Sciatic nerve (tissue), 2 donors: ENCODE measurements around the gene TBC1D5. TPM values are rescaled to one million over a fixed set of nuclear protein-coding genes. Genes with fewer than 3 reads are reported as not detected.
A peak's percentile ranks its signal among the peaks of the same experiment; 100 is the strongest.
"Not testable (repeated sequence)": the region's sequence is repeated elsewhere in the genome, so short reads cannot be mapped to it uniquely, and the experiment has no call there.

Experiments
- ATAC-seq: fragments of 200-7000 bp; cut with Tn5 transposase; one replicate; pipeline ENCODE4 v1.9.1; 2020; ENCODE audit warnings: mild to moderate bottlenecking, moderate library complexity
- DNase-seq: peaks from one replicate; pipeline ENCODE4 v3.0.0-alpha.2; 2020; ENCODE audit warnings: low spot score
- intact Hi-C: fragments of 100-400 bp; cut with DNase I; formaldehyde crosslinking; loops from one replicate; pipeline ENCODE4 v1.14.2; 2022
- total RNA-seq: library from RNA; stranded (reverse); fragmentation: NEBNext Ultra II Directional; extraction: Animal tissue kit (Norgen Biotek cat#: 25700); gene quantifications from one replicate; pipeline ENCODE4 v1.2.1, GENCODE V29; 2021
- donor health status: DM: no; HTN: no; CAD: no.
- donor health status: DM: no; HTN: no; CAD: no.

Gene TBC1D5
- total RNA-seq, 1 donor from 2014 or later: 82.6 TPM

DNA sequence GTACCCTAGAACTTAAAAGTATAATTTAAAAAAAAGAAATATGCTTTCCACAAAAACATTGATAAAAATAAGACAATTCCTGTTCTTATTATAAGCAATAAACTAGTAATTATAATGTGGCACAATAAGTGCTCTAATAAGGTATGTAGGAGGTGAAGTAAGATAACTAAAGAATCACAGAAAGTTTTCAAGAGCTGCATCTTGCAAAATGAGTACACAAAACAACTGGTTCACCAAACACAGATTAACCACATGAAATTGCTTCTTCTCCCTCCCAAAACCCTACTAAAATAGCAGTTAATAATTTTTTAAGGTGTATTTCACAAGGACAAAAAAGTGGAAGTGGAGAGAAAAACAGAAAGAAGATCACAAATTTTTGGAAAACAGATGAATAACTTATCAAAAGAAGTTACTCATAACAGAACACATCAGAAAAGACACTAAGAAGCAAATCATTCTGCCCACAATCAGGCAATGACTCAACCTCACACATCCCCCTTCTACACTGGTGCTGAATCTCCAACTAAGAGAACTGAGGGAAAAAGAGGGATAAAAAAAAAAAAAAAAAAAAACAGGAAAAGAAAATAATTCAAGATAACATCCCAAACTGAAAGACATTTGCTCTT, 64.2 kb downstream of the TBC1D5 start:
- ATAC-seq: no peak
- intact Hi-C loops: no loop called here
- no peak for DNase-seq

DNA sequence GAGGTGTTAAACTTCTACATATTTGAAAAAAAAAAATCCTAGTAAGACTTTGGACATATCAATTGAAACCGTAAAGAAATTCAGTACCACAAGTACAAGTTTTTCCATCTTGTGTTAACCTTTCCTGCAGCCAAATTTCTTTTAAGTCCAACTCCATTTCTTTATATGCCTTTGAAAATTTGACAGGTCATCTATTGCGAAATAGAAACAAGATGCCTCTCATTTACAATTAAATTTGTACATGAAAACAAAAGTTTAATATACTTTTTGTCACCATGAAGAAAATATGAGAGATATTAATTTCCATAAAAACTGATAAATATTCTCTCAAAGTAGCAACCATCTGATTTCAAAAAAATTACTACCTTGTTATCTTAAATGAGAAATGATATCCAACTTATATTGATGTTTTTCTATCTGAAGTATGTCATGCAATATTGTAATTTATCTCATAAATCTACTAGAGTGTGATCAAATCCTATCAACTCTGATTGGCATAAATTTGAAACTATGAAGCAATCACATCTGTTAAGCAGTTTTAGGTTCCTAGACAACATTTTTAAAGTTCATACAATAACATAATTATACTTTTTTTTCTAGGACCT, 68.2 kb downstream of the TBC1D5 start:
- ATAC-seq: no peak
- no peak for DNase-seq
- intact Hi-C loops: no loop called here

DNA sequence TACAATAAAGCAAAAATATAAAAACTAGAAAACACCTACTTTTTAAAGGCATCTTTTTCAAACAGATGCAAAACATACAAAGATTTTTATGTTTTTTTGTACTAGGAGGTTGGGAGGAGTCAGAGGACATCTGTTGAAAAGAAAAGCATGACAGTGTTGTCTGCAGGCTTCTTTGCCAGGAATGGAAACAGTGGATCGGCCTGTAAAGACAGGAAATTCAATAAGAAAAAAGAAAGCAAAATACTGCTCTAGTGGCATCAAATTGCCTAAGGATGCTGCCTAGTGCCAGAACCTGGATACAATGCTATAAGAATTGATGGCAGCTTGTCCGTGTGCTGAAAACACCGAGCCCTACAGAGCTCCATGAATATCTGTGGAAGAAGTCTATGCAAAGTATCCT, 69.9 kb downstream of the TBC1D5 start:
- DNase-seq (no peak), ATAC-seq (no peak)
- intact Hi-C loops: no loop called here

DNA sequence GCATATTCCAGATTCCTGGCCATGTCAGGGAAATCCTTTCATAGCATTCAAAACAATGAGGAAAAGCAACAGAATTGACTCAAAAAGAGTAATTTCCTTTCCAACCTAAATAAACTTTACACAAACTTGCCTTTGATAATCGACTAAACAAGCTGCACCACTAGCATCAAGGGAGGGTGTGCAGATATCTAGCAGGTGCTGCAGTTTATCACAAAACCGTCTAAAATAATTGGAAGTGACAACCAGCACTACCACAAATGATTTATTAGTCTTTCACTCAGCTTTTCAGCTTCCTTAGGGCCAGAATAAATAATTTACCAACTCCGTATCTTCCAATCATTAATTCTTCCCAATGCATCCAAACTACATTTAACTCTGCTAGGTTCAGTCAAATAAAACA, 71.7 kb downstream of the TBC1D5 start:
- DNase-seq (no peak), ATAC-seq (no peak)
- intact Hi-C loops: no loop called here

DNA sequence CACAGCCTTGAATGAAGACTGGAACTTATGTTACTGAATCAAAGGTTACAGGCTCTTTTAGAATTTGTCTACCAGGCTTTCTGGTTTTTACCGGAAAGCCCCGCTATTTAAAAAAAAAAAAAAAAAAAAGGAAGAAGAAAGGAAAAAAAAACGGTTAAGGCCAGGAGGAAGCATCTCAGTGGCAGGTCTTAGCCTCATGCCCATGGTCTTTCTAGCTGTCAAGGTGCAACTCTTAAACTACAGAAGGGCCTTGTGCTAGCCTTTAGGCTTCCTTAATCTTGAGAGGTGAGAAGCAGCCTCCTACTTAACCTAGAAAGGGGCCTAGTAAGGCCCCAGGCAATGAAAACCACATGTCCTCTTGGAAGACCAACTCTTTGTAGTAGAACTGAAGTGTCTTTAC, 77.5 kb downstream of the TBC1D5 start:
- DNase-seq (no peak), ATAC-seq (no peak)

DNA sequence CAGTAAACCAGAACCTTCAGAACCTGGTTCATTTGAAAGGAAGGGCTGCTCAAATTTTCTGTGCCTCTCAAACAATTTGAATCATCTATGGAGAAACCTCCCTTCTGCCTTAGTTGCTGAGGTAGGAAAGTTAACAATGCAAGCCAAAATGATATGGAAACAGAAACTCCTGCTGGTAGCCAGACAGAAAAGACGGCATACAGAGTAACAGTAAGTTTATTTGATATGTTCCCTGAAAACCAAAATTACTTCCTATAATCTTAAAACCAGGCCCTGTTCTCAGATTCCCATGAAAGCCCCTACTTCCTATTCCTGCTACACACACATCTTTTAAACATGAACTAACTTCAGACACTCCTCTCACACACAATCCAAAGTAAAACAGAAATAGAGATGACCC, 86.2 kb downstream of the TBC1D5 start:
- ATAC-seq: no peak
- intact Hi-C loops: no loop called here
- no peak for DNase-seq

More for the DNA sequence above, 77.5 kb downstream of the TBC1D5 start:
- intact Hi-C loops: no loop called here

DNA sequence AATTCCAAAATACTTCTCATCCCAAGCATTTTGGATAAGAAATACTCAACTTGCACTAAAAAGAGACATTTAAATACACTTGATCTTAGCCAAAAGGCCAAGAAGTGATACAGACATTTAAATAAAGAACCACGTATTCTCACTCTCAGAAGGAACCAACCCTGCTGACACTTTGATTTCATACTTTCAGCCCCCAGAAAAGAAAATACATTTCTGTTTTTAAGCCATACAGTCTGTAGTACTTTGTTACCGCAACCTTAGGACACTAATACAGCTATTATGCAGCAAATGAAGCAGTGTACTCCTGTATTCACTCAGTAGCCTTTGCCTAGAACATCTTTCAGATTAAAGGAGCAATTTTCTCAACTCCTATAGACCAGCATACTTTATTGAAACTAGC, 86.7 kb downstream of the TBC1D5 start:
- ATAC-seq (no peak), DNase-seq (no peak)
- intact Hi-C loops: no loop called here

DNA sequence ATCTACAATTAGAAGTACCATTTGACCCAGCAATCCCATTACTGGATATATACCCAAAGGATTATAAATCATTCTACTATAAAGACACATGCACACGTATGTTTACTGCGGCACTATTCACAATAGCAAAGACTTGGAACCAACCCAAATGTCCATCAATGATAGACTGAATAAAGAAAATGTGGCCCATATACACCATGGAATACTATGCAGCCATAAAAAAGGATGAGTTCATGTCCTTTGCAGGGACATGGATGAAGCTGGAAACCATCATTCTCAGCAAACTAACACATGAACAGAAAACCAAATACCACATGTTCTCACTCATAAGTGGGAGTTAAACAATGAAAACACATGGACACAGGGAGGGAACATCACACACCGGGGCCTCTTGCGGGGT, 92.7 kb downstream of the TBC1D5 start:
- DNase-seq, intact Hi-C loops, ATAC-seq: not testable (repeated sequence)

DNA sequence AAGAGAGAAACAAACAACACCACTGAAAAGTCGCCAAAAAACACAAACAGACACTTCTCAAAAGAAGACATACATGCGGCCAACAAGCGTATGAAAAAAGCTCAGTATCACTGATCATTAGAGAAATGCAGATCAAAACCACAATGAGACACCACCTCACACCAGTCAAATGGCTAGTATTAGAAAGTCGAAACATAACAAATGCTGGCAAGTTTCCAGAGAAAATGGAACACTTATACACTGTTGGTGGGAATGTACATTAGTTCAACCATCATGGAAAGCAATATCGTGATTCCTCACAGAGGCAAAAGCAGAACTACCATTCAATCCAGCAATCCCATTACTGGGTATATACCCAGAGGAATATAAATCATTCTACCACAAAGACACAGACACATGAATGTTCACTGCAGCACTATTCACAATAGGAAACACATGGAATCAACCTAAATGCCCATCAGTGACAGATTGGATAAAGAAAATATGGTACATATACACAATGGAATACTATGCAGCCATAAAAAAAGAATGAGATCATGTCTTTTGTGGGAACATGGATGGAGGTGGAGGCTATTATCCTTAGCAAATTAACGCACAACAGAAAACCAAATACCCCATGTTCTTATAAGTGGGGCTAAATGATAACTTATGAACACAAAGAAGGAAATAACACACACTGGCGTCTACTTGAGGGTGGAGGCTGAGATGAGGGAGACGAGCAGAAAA, 93.6 kb downstream of the TBC1D5 start:
- DNase-seq, intact Hi-C loops, ATAC-seq: not testable (repeated sequence)

DNA sequence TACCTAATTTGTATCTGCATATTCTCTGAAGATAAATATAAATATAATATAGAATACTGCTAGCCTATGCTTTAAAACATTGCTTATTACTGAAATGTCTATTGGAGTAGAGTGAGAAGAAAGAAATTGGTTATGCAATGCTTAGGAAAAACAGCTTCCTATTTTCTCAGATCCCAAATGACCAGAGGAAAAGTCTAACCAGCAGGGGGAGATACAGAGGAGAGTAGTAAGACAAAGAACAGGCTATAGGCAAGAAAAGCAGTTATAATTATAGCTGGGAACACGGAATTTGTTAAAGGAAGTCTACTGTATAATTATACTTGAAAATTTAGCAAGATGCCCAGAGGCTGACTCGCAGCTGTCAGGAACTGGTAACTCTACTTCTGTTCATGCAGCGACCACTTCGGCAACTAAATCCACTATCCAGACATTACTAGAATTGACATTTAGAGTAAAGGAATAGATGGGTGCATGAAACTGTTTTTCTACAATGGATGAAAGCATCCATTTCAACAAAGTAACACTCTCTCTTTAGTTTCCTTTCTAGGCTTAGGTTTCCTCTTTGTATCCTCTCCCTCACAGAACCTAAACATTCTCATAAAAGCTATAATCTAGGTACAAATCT, 97.2 kb downstream of the TBC1D5 start:
- DNase-seq (no peak), ATAC-seq (peak; percentile 45)
- intact Hi-C loops: no loop called here

DNA sequence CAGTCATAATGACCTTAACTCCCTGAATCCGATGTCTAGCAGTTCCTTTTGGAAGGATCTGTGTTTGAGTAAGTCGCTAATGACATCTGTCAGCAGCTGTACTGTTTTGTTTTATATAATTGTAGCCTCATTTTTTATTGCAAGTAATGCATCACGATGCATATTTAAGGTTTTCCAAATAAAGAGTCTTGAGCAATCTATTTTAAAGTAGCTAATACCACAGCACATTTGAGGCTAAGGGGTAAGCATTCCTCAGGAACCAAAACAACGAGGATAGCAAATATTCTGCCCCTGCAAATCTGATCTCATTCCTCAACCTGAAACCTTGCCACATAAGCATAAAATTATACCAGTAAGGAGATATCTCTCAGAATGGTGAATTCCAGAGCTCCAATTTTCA, 98.7 kb downstream of the TBC1D5 start:
- DNase-seq: no peak
- no peak for ATAC-seq
- intact Hi-C loops: no loop called here

DNA sequence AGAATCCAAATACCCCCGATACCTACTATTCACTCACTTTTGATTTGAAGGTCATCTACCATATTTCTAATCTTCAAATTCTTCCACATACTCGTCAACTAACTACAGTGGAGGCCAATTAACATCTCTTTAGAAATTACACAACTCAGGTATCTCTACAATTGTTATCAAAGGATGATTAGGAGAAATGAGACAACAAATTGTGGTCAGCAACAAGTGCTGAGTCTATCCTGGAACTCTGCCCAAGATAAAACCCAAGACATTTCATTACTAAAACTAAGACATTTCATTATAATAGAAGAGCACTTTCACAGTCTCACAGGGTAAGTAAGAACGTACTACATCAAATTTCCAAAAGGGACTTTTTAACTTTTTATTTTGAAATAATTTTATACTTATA, 100.0 kb downstream of the TBC1D5 start:
- no peak for DNase-seq
- intact Hi-C loops: no loop called here
- no peak for ATAC-seq

DNA sequence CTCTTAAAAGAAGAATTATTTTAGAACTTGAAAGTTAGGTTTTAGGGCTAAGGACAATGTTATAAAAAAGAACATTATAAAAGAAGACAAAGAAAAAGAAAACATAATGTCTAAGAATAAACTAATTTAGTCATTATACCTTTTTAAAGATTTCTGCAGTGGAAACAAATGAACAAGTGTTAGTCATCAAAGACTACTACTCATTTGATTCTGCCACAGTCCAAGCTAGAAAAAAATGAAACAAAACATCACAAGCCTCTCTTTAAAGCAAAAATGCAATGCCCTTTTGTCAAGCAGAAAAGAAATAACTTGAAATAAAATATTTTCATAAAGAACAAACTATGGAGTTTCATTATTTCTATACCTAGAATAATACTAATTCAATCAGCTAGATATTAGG, 102.0 kb downstream of the TBC1D5 start:
- ATAC-seq: no peak

DNA sequence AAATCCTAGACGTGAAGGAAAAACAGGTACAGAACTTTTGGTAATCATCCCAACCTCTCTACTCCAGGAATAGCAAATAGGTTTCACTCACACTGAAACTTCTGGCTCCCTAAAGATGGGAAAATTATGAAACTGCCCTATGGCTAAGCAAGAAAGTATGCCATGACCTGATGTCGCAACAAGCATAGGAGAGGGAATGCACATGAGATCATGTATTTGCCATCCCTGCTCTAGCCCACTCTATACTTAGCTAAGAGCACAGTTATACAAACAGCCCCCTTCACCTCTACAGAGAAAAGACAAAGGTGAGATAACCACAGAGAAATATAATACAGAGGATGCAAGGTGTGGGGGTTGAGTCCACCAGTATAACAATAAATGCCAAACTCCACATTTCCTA, 102.7 kb downstream of the TBC1D5 start:
- ATAC-seq: no peak
- DNase-seq: no peak
- intact Hi-C loops: no loop called here

More for the DNA sequence above, 102.0 kb downstream of the TBC1D5 start:
- intact Hi-C loops: no loop called here
- DNase-seq: no peak

DNA sequence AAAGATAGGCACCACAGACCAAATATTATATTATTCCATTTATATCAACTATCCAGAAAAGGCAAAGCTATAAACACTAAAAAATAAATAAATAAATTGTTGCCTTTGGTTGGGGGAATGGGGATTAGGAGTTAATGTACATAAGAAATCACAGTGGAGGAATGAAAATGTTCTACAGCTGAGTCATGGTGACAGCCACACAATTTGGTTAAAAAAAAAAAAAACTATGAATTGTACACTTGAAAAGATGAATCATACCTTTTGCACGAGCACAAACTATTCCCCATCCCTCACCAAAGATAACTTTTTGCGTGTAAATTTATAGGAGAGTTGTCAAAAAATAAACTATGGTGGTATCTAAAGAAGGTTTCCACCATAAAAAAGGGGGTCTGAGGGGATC, 103.2 kb downstream of the TBC1D5 start:
- intact Hi-C loops: no loop called here

DNA sequence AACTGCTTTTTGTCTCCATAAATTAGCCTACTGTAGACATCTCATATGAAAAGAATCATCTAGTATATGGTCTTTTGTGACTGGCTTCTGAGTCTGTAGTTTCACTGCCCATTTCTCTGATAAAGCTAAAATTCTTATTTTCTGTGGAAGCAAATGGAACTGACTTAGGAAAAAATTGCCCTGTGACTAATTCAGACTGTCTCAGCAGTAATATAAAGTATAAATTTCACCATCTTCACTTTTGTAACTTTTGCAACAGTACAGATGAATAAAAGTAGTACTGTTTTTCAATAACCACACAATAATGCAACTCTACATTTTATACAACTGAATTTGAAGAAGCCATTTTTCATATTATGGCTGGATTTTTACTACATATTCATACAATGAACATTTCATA, 104.1 kb downstream of the TBC1D5 start:
- intact Hi-C loops: no loop called here
- ATAC-seq (no peak), DNase-seq (no peak)

More for the DNA sequence above, 103.2 kb downstream of the TBC1D5 start:
- ATAC-seq (no peak), DNase-seq (no peak)

DNA sequence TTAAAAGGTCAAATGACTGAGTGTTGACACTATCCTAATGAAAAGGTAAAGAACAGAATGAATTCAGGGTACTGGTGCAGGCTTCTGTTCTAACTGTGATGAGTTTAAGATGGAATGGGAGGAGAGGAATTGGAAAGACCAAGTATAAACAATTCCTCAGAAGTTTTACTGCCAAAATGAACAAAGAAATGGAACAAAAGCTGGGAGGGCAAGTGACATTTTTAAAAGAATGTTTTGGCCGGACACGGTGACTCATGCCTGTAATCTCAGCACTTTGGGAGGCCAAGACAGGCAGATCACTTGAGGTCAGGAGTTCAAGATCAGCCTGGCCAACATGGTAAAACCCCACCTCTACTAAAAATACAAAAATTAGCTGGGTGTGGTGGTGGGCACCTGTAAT, 106.8 kb downstream of the TBC1D5 start:
- ATAC-seq: peak; percentile 70
- DNase-seq, intact Hi-C loops: not testable (repeated sequence)

DNA sequence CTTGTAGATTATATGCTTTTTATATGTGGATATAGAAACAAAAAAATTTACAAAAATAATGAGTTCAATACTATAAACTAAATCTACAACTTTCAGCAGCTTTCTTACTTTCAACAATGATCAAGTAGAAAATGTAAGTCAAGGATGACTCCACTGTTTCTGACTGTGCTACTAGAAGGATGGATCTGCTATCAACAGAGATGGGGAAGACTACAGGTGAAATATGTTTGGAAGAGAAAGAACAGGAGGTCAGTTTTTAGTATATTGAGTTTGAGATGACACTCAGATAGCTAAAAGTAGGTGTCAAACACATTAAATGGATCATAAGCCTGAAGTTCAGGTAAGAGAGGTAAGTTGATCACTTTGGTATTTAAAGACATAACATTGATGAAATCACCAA, 107.5 kb downstream of the TBC1D5 start:
- intact Hi-C loops: no loop called here
- no peak for ATAC-seq

DNA sequence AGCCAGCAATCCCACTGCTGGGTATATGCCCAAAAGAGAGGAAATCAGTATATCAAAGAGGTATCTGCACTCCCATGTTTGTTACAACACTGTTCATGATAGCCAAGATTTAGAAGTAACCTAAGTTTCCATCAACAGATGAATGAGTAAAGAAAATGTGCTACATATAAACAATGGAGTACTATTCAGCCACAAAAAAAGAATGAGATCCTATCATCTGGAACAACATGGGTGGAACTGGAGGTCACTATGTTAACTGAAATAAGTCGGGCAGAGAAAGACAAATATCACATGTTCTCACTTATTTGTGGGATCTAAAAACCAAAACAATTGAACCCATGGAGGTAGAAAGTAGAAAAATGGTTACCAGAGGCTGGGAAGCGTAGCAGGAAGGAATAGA, 108.2 kb downstream of the TBC1D5 start:
- DNase-seq (no peak), ATAC-seq (no peak)
- intact Hi-C loops: no loop called here

More for the DNA sequence above, 107.5 kb downstream of the TBC1D5 start:
- no peak for DNase-seq
